Activated CD4-positive, alpha-beta T cell treated with anti-CD3 and anti-CD28 coated beads, Interleukin-2, amount 50 U/mL, for 24 hours (primary cell): ENCODE data around the gene RPTOR.

Source experiments
- DNase-seq, 2 donors: peaks; one replicate each; pipeline ENCODE4 v3.0.0-alpha.2; 2020; ENCODE audit warnings: low read depth in 1 of 2, low spot score in 1 of 2

Gene RPTOR

GRCh38 chr17:81002013-81002384 is 457.4 kb downstream of the RPTOR start:
- DNase-seq = no peak

GRCh38 chr17:81002409-81003361 is 458.0 kb downstream of the RPTOR start:
- DNase-seq = no peak

- no peak for DNase-seq
Observed at GRCh38 chr17:81003711-81004475, 459.3 kb downstream of the RPTOR start.

GRCh38 chr17:81006891-81007290 is 462.3 kb downstream of the RPTOR start:
- no peak for DNase-seq

- no peak for DNase-seq
Observed at GRCh38 chr17:81008140-81008539, 463.5 kb downstream of the RPTOR start.

GRCh38 chr17:81009136-81009535 is 464.5 kb downstream of the RPTOR start:
- no peak for DNase-seq

- no peak for DNase-seq
Observed at GRCh38 chr17:81010935-81011334, 466.3 kb downstream of the RPTOR start.

GRCh38 chr17:81011951-81012350 is 467.3 kb downstream of the RPTOR start:
- no peak for DNase-seq

- no peak for DNase-seq
Observed at GRCh38 chr17:81012574-81013447, 468.2 kb downstream of the RPTOR start.

GRCh38 chr17:81013642-81014041 is 469.0 kb downstream of the RPTOR start:
- DNase-seq = no peak

- no peak for DNase-seq
Observed at GRCh38 chr17:81015136-81015535, 470.5 kb downstream of the RPTOR start.
